ENCODE results near the gene WDR26.
"Not testable (repeated sequence)": the region's sequence is repeated elsewhere in the genome, so short reads cannot be mapped to it uniquely, and the experiment has no call there.

The WDR26 gene

GRCh38 chr1:224433701-224434672 lies 610 bp downstream of the WDR26 start:
- Histone ChIP-seq H3K4me1 (ENCODE audit: control insufficient read depth, insufficient read depth, low read length) (peaks cover 33% of the 10 kb centered on the region), H3K36me3 (ENCODE audit: control insufficient read depth, insufficient read depth, low read length) (peaks cover 34% of the 10 kb centered on the region), H3K27ac (ENCODE audit: low read depth, low read length) (peak overlapping the region; percentile 67; the same call in 1 of the 2 replicates), H3K4me3 (ENCODE audit: low read depth, low read length) (peak overlapping the region; percentile 87), H3K9ac (ENCODE audit: low read length) (peak overlapping the region; percentile 78), H3K9me3 (ENCODE audit: control insufficient read depth, insufficient read depth, low read depth, low read length) (no peaks in the 10 kb centered on the region), H3K27me3 (ENCODE audit: control insufficient read depth, insufficient read depth, low read length) (no peaks in the 10 kb centered on the region)

GRCh38 chr1:224433041-224433691 lies 1.4 kb downstream of the WDR26 start:
- Histone ChIP-seq H3K9ac (ENCODE audit: low read length) (peak overlapping the region; percentile 78), H3K27me3 (ENCODE audit: control insufficient read depth, insufficient read depth, low read length) (no peaks in the 10 kb centered on the region), H3K36me3 (ENCODE audit: control insufficient read depth, insufficient read depth, low read length) (peaks cover 40% of the 10 kb centered on the region), H3K9me3 (ENCODE audit: control insufficient read depth, insufficient read depth, low read depth, low read length) (no peaks in the 10 kb centered on the region), H3K27ac (ENCODE audit: low read depth, low read length) (no peak overlapping the region), H3K4me1 (ENCODE audit: control insufficient read depth, insufficient read depth, low read length) (peaks cover 31% of the 10 kb centered on the region), H3K4me3 (ENCODE audit: low read depth, low read length) (peak overlapping the region; percentile 87)

GRCh38 chr1:224432672-224433040 lies 1.9 kb downstream of the WDR26 start:
- Histone ChIP-seq H3K9ac (ENCODE audit: low read length) (peak overlapping the region; percentile 78), H3K4me1 (ENCODE audit: control insufficient read depth, insufficient read depth, low read length) (peaks cover 31% of the 10 kb centered on the region), H3K36me3 (ENCODE audit: control insufficient read depth, insufficient read depth, low read length) (peaks cover 45% of the 10 kb centered on the region), H3K4me3 (ENCODE audit: low read depth, low read length) (peak overlapping the region; percentile 87), H3K27me3 (ENCODE audit: control insufficient read depth, insufficient read depth, low read length) (no peaks in the 10 kb centered on the region), H3K27ac (ENCODE audit: low read depth, low read length) (no peak overlapping the region), H3K9me3 (ENCODE audit: control insufficient read depth, insufficient read depth, low read depth, low read length) (no peaks in the 10 kb centered on the region)

- Histone ChIP-seq H3K9ac (ENCODE audit: low read length) (peak overlapping the region; percentile 78), H3K4me3 (ENCODE audit: low read depth, low read length) (peak overlapping the region; percentile 87), H3K9me3 (ENCODE audit: control insufficient read depth, insufficient read depth, low read depth, low read length) (no peaks in the 10 kb centered on the region), H3K27ac (ENCODE audit: low read depth, low read length) (no peak overlapping the region), H3K4me1 (ENCODE audit: control insufficient read depth, insufficient read depth, low read length) (peaks cover 31% of the 10 kb centered on the region), H3K36me3 (ENCODE audit: control insufficient read depth, insufficient read depth, low read length) (peaks cover 50% of the 10 kb centered on the region), H3K27me3 (ENCODE audit: control insufficient read depth, insufficient read depth, low read length) (no peaks in the 10 kb centered on the region)
Measured at GRCh38 chr1:224432146-224432545, 2.5 kb downstream of the WDR26 start.

- Histone ChIP-seq H3K27ac (ENCODE audit: low read depth, low read length) (no peak overlapping the region), H3K36me3 (ENCODE audit: control insufficient read depth, insufficient read depth, low read length) (peaks cover 54% of the 10 kb centered on the region), H3K4me3 (ENCODE audit: low read depth, low read length) (peak overlapping the region; percentile 87), H3K27me3 (ENCODE audit: control insufficient read depth, insufficient read depth, low read length) (no peaks in the 10 kb centered on the region), H3K9me3 (ENCODE audit: control insufficient read depth, insufficient read depth, low read depth, low read length) (no peaks in the 10 kb centered on the region), H3K4me1 (ENCODE audit: control insufficient read depth, insufficient read depth, low read length) (peaks cover 31% of the 10 kb centered on the region), H3K9ac (ENCODE audit: low read length) (no peak overlapping the region)
Measured at GRCh38 chr1:224431726-224432125, 2.9 kb downstream of the WDR26 start.

GRCh38 chr1:224430511-224431113 lies 4.0 kb downstream of the WDR26 start:
- Histone ChIP-seq H3K36me3 (ENCODE audit: control insufficient read depth, insufficient read depth, low read length) (peaks cover 63% of the 10 kb centered on the region), H3K27me3 (ENCODE audit: control insufficient read depth, insufficient read depth, low read length) (no peaks in the 10 kb centered on the region), H3K4me1 (ENCODE audit: control insufficient read depth, insufficient read depth, low read length) (peaks cover 25% of the 10 kb centered on the region), H3K9ac (ENCODE audit: low read length) (no peak overlapping the region), H3K27ac (ENCODE audit: low read depth, low read length) (no peak overlapping the region), H3K9me3 (ENCODE audit: control insufficient read depth, insufficient read depth, low read depth, low read length) (no peaks in the 10 kb centered on the region), H3K4me3 (ENCODE audit: low read depth, low read length) (peak overlapping the region; percentile 38)

- no peak overlapping the region for H3K27ac ChIP-seq (ENCODE audit: low read depth, low read length)
- H3K4me3 ChIP-seq (ENCODE audit: low read depth, low read length), result no peak overlapping the region
- H3K4me1 ChIP-seq (ENCODE audit: control insufficient read depth, insufficient read depth, low read length), result peaks cover 21% of the 10 kb centered on the region
- H3K9me3 ChIP-seq (ENCODE audit: control insufficient read depth, insufficient read depth, low read depth, low read length), result no peaks in the 10 kb centered on the region
- H3K27me3 ChIP-seq (ENCODE audit: control insufficient read depth, insufficient read depth, low read length), result no peaks in the 10 kb centered on the region
- peaks cover 72% of the 10 kb centered on the region for H3K36me3 ChIP-seq (ENCODE audit: control insufficient read depth, insufficient read depth, low read length)
- no peak overlapping the region for H3K9ac ChIP-seq (ENCODE audit: low read length)
Measured at GRCh38 chr1:224429616-224430326, 4.8 kb downstream of the WDR26 start.

GRCh38 chr1:224428713-224429112 lies 5.9 kb downstream of the WDR26 start:
- H3K4me1 ChIP-seq (ENCODE audit: control insufficient read depth, insufficient read depth, low read length), result peaks cover 21% of the 10 kb centered on the region
- not testable (repeated sequence) for H3K4me3 ChIP-seq (ENCODE audit: low read depth, low read length); H3K27ac ChIP-seq (ENCODE audit: low read depth, low read length); H3K27me3 ChIP-seq (ENCODE audit: control insufficient read depth, insufficient read depth, low read length); H3K9me3 ChIP-seq (ENCODE audit: control insufficient read depth, insufficient read depth, low read depth, low read length); H3K9ac ChIP-seq (ENCODE audit: low read length)
- peaks cover 82% of the 10 kb centered on the region for H3K36me3 ChIP-seq (ENCODE audit: control insufficient read depth, insufficient read depth, low read length)

GRCh38 chr1:224427346-224427745 lies 7.3 kb downstream of the WDR26 start:
- Histone ChIP-seq H3K36me3 (ENCODE audit: control insufficient read depth, insufficient read depth, low read length) (peaks cover 89% of the 10 kb centered on the region), H3K9ac (ENCODE audit: low read length) (no peak overlapping the region), H3K4me1 (ENCODE audit: control insufficient read depth, insufficient read depth, low read length) (peaks cover 16% of the 10 kb centered on the region), H3K27ac (ENCODE audit: low read depth, low read length) (peak overlapping the region; percentile 56; the same call in 1 of the 2 replicates), H3K9me3 (ENCODE audit: control insufficient read depth, insufficient read depth, low read depth, low read length) (no peaks in the 10 kb centered on the region), H3K27me3 (ENCODE audit: control insufficient read depth, insufficient read depth, low read length) (no peaks in the 10 kb centered on the region), H3K4me3 (ENCODE audit: low read depth, low read length) (no peak overlapping the region)

- not testable (repeated sequence) for H3K27ac ChIP-seq (ENCODE audit: low read depth, low read length); H3K9ac ChIP-seq (ENCODE audit: low read length); H3K4me3 ChIP-seq (ENCODE audit: low read depth, low read length); H3K9me3 ChIP-seq (ENCODE audit: control insufficient read depth, insufficient read depth, low read depth, low read length); H3K27me3 ChIP-seq (ENCODE audit: control insufficient read depth, insufficient read depth, low read length)
- Histone ChIP-seq H3K4me1 (ENCODE audit: control insufficient read depth, insufficient read depth, low read length) (peaks cover 11% of the 10 kb centered on the region), H3K36me3 (ENCODE audit: control insufficient read depth, insufficient read depth, low read length) (peaks cover 90% of the 10 kb centered on the region)
Measured at GRCh38 chr1:224426869-224427268, 7.7 kb downstream of the WDR26 start.
